Middle frontal gyrus (tissue), 1 donor: Measurements from ENCODE around the gene CDHR2.

Experiments
- DNase-seq: peaks from one replicate; pipeline ENCODE4 v3.0.0-alpha.2; 2015; ENCODE audit warnings: low spot score; ENCODE audit errors: extremely low spot score

The CDHR2 gene

GRCh38 chr5:176529116-176529740 is 19.9 kb upstream of the CDHR2 start:
- no peak for DNase-seq

- no peak for DNase-seq
These were observed 19.4 kb upstream of the CDHR2 start for GRCh38 chr5:176529741-176530141.

GRCh38 chr5:176530393-176530982 is 18.7 kb upstream of the CDHR2 start:
- no peak for DNase-seq

GRCh38 chr5:176530983-176531901 is 17.9 kb upstream of the CDHR2 start:
- peak; percentile 31 for DNase-seq

- no peak for DNase-seq
These were observed 17.1 kb upstream of the CDHR2 start for GRCh38 chr5:176531902-176532493.

- no peak for DNase-seq
These were observed 16.3 kb upstream of the CDHR2 start for GRCh38 chr5:176532795-176533194.

- no peak for DNase-seq
These were observed 15.8 kb upstream of the CDHR2 start for GRCh38 chr5:176533390-176533789.

GRCh38 chr5:176533894-176534611 is 15.1 kb upstream of the CDHR2 start:
- no peak for DNase-seq

- no peak for DNase-seq
These were observed 14.5 kb upstream of the CDHR2 start for GRCh38 chr5:176534640-176535039.

GRCh38 chr5:176535101-176535663 is 14.0 kb upstream of the CDHR2 start:
- DNase-seq: no peak

GRCh38 chr5:176535664-176536131 is 13.4 kb upstream of the CDHR2 start:
- DNase-seq: no peak

GRCh38 chr5:176536132-176536901 is 12.8 kb upstream of the CDHR2 start:
- peak; percentile 48 for DNase-seq

GRCh38 chr5:176536902-176537553 is 12.1 kb upstream of the CDHR2 start, which contains the start of gene RNF44:
Gene RNF44, minus strand, starts transcription at chr5:176537402. Its CDS starts 4,930 bp downstream, at chr5:176532472.
- DNase-seq: peak; percentile 92

- DNase-seq: peak; percentile 97
These were observed 11.4 kb upstream of the CDHR2 start for GRCh38 chr5:176537554-176538229.

- no peak for DNase-seq
These were observed 10.7 kb upstream of the CDHR2 start for GRCh38 chr5:176538230-176538988.

- no peak for DNase-seq
These were observed 10.2 kb upstream of the CDHR2 start for GRCh38 chr5:176538989-176539384.

GRCh38 chr5:176540476-176540899 is 8.7 kb upstream of the CDHR2 start:
- no peak for DNase-seq

- DNase-seq: no peak
These were observed 8.2 kb upstream of the CDHR2 start for GRCh38 chr5:176540956-176541337.
